NCI-H524 treated with DMSO at 0.1 percent for 48 hours (cell line): ENCODE measurements around the gene CYTH4.
"Not testable (repeated sequence)": the region's sequence is repeated elsewhere in the genome, so short reads cannot be mapped to it uniquely, and the experiment has no call there.

Experiments used
- DNase-seq: peaks from one replicate; lab custom pipeline; 2025; lab: John Stamatoyannopoulos, UW

The CYTH4 gene

GRCh38 chr22:37249986-37250385 is 32.3 kb upstream of the CYTH4 start:
- DNase-seq = no peak

GRCh38 chr22:37251836-37252235 is 30.5 kb upstream of the CYTH4 start:
- not testable (repeated sequence) for DNase-seq

GRCh38 chr22:37253126-37253660 is 29.1 kb upstream of the CYTH4 start:
- DNase-seq = no peak

GRCh38 chr22:37254209-37254866 is 28.0 kb upstream of the CYTH4 start:
- DNase-seq = no peak

- no peak for DNase-seq
These were observed 27.5 kb upstream of the CYTH4 start for GRCh38 chr22:37254867-37255233.

GRCh38 chr22:37255558-37256006 is 26.7 kb upstream of the CYTH4 start:
- no peak for DNase-seq

GRCh38 chr22:37256075-37256726 is 26.1 kb upstream of the CYTH4 start:
- no peak for DNase-seq

GRCh38 chr22:37258005-37258752 is 24.1 kb upstream of the CYTH4 start:
- no peak for DNase-seq

GRCh38 chr22:37258753-37259401 is 23.4 kb upstream of the CYTH4 start:
- no peak for DNase-seq

- DNase-seq = peak; percentile 24
These were observed 22.7 kb upstream of the CYTH4 start for GRCh38 chr22:37259540-37260029.

- no peak for DNase-seq
These were observed 22.0 kb upstream of the CYTH4 start for GRCh38 chr22:37260155-37260795.

- no peak for DNase-seq
These were observed 21.4 kb upstream of the CYTH4 start for GRCh38 chr22:37260901-37261336.

GRCh38 chr22:37262346-37262745 is 20.0 kb upstream of the CYTH4 start:
- DNase-seq = no peak

- no peak for DNase-seq
These were observed 18.1 kb upstream of the CYTH4 start for GRCh38 chr22:37263966-37264887.

GRCh38 chr22:37266581-37267134 is 15.7 kb upstream of the CYTH4 start:
- no peak for DNase-seq

GRCh38 chr22:37267135-37267587 is 15.1 kb upstream of the CYTH4 start:
- DNase-seq = no peak

- no peak for DNase-seq
These were observed 14.5 kb upstream of the CYTH4 start for GRCh38 chr22:37267661-37268413.

GRCh38 chr22:37269936-37270678 is 12.2 kb upstream of the CYTH4 start:
- DNase-seq = no peak
